HL-60/S4 (cell line): Measurements from ENCODE around the gene ZFC3H1.
"Not testable (repeated sequence)": the region's sequence is repeated elsewhere in the genome, so short reads cannot be mapped to it uniquely, and the experiment has no call there.

ENCODE experiments used
- in situ Hi-C: fragments of 300-500 bp; cut with MboI; formaldehyde crosslinking; loops from 2 replicates; pipeline ENCODE4 v1.14.3; 2022; ENCODE audit warnings: low sequenced_read_pairs

The ZFC3H1 gene

GRCh38 chr12:71582925-71583324 is 80.7 kb downstream of the ZFC3H1 start:
- in situ Hi-C loops, result no loop called here

DNA sequence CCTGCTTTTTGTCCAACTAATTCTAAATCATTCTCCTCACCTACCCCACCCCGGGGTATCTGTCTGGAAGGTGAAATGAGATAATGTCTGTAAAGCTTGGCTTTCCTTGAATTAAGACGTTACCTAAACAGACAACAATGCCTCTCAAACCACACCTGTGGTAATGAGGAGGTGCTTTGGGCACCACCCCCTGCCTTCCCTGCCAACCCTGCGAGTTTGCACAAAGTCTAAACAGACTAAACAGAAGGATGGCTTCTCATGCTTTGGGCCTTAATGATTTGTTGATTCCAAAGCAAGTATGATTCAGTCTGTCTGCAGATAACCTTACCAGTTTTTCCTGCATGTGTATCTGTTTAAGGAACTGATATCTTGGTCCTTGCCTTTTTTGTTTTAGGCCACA is 82.4 kb downstream of the ZFC3H1 start:
- in situ Hi-C loops, result no loop called here

DNA sequence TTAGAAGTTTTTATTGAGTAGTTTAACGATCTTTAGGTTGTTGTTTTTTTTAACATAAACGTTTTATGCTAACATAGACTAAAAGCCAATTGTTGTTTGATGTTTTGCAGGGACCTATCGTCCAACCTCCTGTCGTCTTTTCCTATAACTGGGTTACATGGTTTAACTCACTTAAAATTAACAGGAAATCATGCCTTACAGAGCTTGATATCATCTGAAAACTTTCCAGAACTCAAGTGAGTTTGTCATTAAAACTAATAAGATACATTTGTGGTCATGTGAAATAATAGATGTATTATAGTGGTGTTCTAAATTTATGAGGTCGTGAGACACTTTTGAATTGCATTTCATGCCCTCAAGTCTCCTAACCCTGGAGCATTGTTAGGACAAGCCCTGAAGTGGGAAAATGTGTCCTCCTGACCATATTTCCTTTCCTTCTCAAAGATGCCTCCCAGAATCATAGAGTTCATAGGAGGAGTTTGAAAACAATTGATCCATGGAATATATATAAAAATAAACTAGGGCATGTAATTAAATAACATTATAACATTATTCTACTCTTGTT is 84.9 kb downstream of the ZFC3H1 start:
- in situ Hi-C loops, result no loop called here

GRCh38 chr12:71576496-71576895 is 87.2 kb downstream of the ZFC3H1 start:
- in situ Hi-C loops, result no loop called here

- in situ Hi-C loops, result not testable (repeated sequence)
Observed at GRCh38 chr12:71569885-71570284, 93.8 kb downstream of the ZFC3H1 start.

- in situ Hi-C loops, result no loop called here
Observed at GRCh38 chr12:71567537-71567936, 96.1 kb downstream of the ZFC3H1 start.

GRCh38 chr12:71566655-71567054 is 97.0 kb downstream of the ZFC3H1 start:
- in situ Hi-C loops, result no loop called here

- in situ Hi-C loops, result no loop called here
Observed at GRCh38 chr12:71565535-71565934, 98.1 kb downstream of the ZFC3H1 start.

DNA sequence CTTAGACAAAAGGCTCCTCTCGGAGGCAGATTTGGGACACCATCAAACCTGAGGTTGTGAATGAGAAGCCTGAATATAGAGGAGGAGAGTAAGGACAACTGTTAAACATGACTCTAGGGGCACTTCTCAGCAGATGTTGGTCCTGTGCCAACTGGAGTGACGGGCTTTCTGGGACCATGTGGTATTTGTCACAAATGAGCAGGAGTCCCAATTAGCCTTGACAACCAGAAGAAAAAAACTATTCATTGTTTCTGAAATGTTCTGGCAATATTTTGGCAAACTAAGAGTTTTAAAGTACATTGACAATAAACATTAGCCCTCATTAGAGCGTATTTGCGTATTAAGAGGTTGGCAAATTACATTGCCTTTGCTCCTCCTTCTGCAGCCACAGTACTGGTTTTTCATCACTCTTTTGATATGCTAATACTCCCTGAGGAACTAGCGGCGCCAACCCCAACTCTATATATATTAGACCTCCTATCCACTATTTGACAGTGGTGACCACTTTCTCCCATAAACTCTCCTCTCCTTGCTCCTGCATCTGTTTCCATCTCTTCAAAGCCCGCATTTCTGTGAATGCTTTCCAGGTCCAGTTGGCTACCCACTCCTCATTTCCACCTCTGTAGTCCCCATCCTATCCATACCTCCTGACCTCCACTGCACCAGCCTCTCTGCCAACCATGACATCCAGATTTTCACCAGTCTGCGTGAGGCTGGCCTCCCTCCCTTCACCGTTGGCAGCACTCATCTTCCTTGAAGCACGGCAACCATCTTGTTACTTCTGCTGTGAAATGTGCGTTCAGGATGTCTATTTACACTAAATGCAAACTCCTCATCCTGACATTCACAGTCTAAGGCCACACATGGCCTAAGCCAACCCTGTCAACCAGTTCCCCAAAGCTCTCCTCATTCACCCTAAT is 100.7 kb downstream of the ZFC3H1 start:
- in situ Hi-C loops, result no loop called here
